Body of pancreas (tissue), 4 donors: ENCODE results near the gene RHOBTB1. TPM values are rescaled to one million over a fixed set of nuclear protein-coding genes. Genes with fewer than 3 reads are reported as not detected.
A peak's percentile ranks its signal among the peaks of the same experiment; 100 is the strongest.

Experiments used
- ATAC-seq: fragments of 150-250 bp; one replicate; pipeline ENCODE4 v1.9.1; 2016
- DNase-seq, 4 donors: peaks; one replicate each; pipeline ENCODE4 v3.0.0-alpha.2; 2019
- H3K27ac ChIP-seq, 4 donors: fragments of 200-600 bp; sonication (generic); 1 replicate in 3 of 4; 2 replicates in 1 of 4; pipeline versions ENCODE4 v1.5.1 to v1.6.1; 2016 to 2019; ENCODE audit warnings: mild to moderate bottlenecking in 1 of 4, mixed read lengths in 1 of 4, moderate library complexity in 1 of 4
- H3K27me3 ChIP-seq, 2 donors: fragments of 200-600 bp; sonication (generic); one replicate each; pipeline ENCODE4 v1.6.0; 2016; ENCODE audit warnings: mild to moderate bottlenecking in 1 of 2
- H3K36me3 ChIP-seq, 2 donors: fragments of 200-600 bp; sonication (generic); replicated peaks in 1 of 2; 2 replicates each; pipeline ENCODE4 v1.5.1; 2016; ENCODE audit warnings: low read depth in 2 of 2; ENCODE audit not compliant: insufficient read depth in 1 of 2
- H3K4me1 ChIP-seq: fragments of 200-600 bp; sonication (generic); one replicate; pipeline ENCODE4 v1.6.0; 2016
- H3K4me3 ChIP-seq, 2 donors: fragments of 200-600 bp; sonication (generic); 1 replicate in 1 of 2; 2 replicates in 1 of 2; pipeline ENCODE4 v1.5.1; 2016 to 2019
- H3K9me3 ChIP-seq, 3 donors: fragments of 200-600 bp; sonication (generic); 1 replicate in 2 of 3; 2 replicates in 1 of 3; pipeline ENCODE4 v1.5.1; 2016
- CTCF ChIP-seq, 7 experiments: fragments of 450-650 bp in 4 of 7; fragments of 200-600 bp in 3 of 7; sonication (generic) in 3 of 7; IDR thresholded peaks; one replicate each; pipeline ENCODE4 v1.5.1; 2016 to 2019; ENCODE audit warnings: antibody characterized with exemption in 7 of 7
- POLR2A ChIP-seq, 3 donors: fragments of 450-650 bp; IDR thresholded peaks; one replicate each; pipeline ENCODE4 v1.6.1; 2016; ENCODE audit warnings: antibody characterized with exemption in 3 of 3, mild to moderate bottlenecking in 2 of 3
- WGBS, 2 donors: methylation state at CpG; one replicate each; pipeline ENCODE4 v1.1.5; 2017; 5-methylcytosine and 5-hydroxymethylcytosine counted together
- intact Hi-C: fragments of 100-400 bp; cut with DNase I; formaldehyde crosslinking; loops from one replicate; pipeline ENCODE4 v1.15.1; 2023
- total RNA-seq, 2 donors: library from RNA; depleted of rRNA; stranded (reverse); fragments of >200 nt; gene quantifications; one replicate each; pipeline ENCODE4 v1.1.0, GENCODE V29; 2016

RHOBTB1 gene
- total RNA-seq, 2 donors from 2014 or later = 5.9 to 12.2 TPM

- no peak for TF ChIP-seq POLR2A (IDR thresholded peaks at IDR 0.05)
- TF ChIP-seq CTCF (IDR thresholded peaks at IDR 0.05) = no peak
- Histone ChIP-seq H3K36me3 (no peaks in the 10 kb centered on the region), H3K9me3 (no peaks in the 10 kb centered on the region), H3K4me3 (no peak overlapping the region), H3K4me1 (peaks cover 14% of the 10 kb centered on the region), H3K27ac (no peak overlapping the region), H3K27me3 (no peaks in the 10 kb centered on the region)
- 76 to 84% methylated on average over 5 of the region's 5 CpGs for WGBS, 2 donors
- ATAC-seq = no peak
- DNase-seq = no peak
- intact Hi-C loops = no loop called here
Observed at GRCh38 chr10:60898321-60898720, 45.7 kb downstream of the RHOBTB1 start.

DNA sequence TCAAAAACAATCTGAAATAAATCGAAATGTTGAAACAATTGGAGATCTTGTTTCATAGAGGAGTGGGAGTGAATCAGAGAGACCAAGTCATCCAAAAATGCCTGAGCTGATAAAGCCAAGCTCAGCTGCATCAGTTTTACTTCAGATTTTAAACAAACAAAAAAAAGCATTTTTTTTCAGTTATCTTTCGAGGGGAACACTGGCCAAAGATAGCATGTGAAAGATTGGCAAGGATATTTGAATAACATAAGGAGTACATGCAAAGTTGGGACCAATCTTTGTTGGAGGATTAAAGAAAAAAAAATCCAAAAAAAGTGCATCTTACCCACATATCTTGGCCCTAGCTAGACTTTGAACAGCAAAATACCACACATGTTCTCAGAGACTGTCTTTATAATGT, 47.2 kb downstream of the RHOBTB1 start:
- Histone ChIP-seq H3K9me3 (no peaks in the 10 kb centered on the region), H3K4me1 (peaks cover 13% of the 10 kb centered on the region), H3K4me3 (no peak overlapping the region), H3K27me3 (no peaks in the 10 kb centered on the region), H3K36me3 (no peaks in the 10 kb centered on the region), H3K27ac (no peak overlapping the region)
- 63 to 72% methylated on average over 2 of the region's 2 CpGs for WGBS, 2 donors
- ATAC-seq (no peak), DNase-seq (no peak)
- intact Hi-C loops = no loop called here
- no peak for TF ChIP-seq CTCF (IDR thresholded peaks at IDR 0.05)
- TF ChIP-seq POLR2A (IDR thresholded peaks at IDR 0.05) = no peak

DNA sequence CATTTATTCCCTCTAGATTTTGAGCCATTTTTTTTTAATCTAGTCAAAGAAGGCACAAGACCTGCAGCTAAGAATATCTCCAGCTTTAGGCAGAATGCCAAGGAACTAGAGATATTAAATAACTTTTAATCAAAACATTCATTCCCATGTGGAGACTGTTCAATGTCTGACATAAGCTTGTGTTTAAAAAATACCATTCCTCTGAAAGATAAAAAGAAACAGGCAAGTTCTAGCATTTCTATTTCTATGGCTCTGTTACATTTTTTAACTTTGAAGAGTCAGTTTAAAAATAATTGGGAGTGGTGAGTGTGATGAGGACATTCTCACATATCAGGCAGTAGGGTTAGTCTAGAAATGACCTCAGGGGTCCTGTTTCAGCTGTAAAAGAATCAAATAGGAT, 48.0 kb downstream of the RHOBTB1 start:
- intact Hi-C loops = no loop called here
- Histone ChIP-seq H3K4me3 (no peak overlapping the region), H3K27ac (no peak overlapping the region), H3K4me1 (peaks cover 11% of the 10 kb centered on the region), H3K36me3 (no peaks in the 10 kb centered on the region), H3K9me3 (no peaks in the 10 kb centered on the region), H3K27me3 (no peaks in the 10 kb centered on the region)
- DNase-seq = no peak
- no peak for ATAC-seq
- TF ChIP-seq POLR2A (IDR thresholded peaks at IDR 0.05) (no peak), CTCF (IDR thresholded peaks at IDR 0.05) (no peak)

- Histone ChIP-seq H3K27me3 (no peaks in the 10 kb centered on the region), H3K27ac (no peak overlapping the region), H3K36me3 (no peaks in the 10 kb centered on the region), H3K9me3 (no peaks in the 10 kb centered on the region), H3K4me3 (no peak overlapping the region), H3K4me1 (peaks cover 11% of the 10 kb centered on the region)
- intact Hi-C loops = no loop called here
- no peak for DNase-seq
- ATAC-seq = peak; percentile 47
- TF ChIP-seq CTCF (IDR thresholded peaks at IDR 0.05) = no peak
Observed at GRCh38 chr10:60894786-60895185, 49.2 kb downstream of the RHOBTB1 start.

- H3K27me3 ChIP-seq = no peaks in the 10 kb centered on the region
- TF ChIP-seq POLR2A (IDR thresholded peaks at IDR 0.05) (no peak), CTCF (IDR thresholded peaks at IDR 0.05) (no peak)
- intact Hi-C loops = no loop called here
- WGBS, 2 donors = 91 to 92% methylated on average over 3 of the region's 3 CpGs
- no peak overlapping the region for H3K27ac ChIP-seq
- no peak overlapping the region for H3K4me3 ChIP-seq
- ATAC-seq = no peak
- H3K36me3 ChIP-seq = no peaks in the 10 kb centered on the region
- no peaks in the 10 kb centered on the region for H3K9me3 ChIP-seq
- peaks cover 11% of the 10 kb centered on the region for H3K4me1 ChIP-seq
- no peak for DNase-seq
Observed at GRCh38 chr10:60893231-60893630, 50.8 kb downstream of the RHOBTB1 start.
